HG03175 (cell line): Measurements from ENCODE around the gene POLR1A.

Experiments
- ATAC-seq: cut with Tn5 transposase; IDR thresholded peaks from one replicate; pipeline ENCODE4 v1.9.1; 2021; ENCODE audit warnings: mild to moderate bottlenecking, moderate library complexity; ENCODE audit not compliant: unreplicated experiment

POLR1A gene

DNA sequence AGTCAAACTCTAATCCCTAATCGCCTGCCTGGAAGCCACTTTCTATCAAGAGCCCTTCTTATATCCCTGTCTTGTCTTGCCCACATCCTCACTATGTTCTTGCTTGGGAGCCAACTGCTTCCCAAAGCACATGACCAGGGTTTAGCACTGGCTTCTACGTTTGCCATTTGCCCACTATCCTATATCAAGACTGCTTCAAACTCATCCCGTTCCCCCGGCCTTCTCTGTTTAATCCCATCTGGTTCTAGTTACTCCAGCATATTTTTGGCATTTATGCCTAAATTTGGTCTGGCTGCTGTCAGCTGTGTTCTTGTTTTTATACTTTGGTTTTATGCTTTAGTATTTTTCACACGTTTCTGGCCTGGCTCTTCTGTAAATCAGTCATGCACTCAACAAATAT is 40.2 kb downstream of the POLR1A start:
- ATAC-seq = no peak

DNA sequence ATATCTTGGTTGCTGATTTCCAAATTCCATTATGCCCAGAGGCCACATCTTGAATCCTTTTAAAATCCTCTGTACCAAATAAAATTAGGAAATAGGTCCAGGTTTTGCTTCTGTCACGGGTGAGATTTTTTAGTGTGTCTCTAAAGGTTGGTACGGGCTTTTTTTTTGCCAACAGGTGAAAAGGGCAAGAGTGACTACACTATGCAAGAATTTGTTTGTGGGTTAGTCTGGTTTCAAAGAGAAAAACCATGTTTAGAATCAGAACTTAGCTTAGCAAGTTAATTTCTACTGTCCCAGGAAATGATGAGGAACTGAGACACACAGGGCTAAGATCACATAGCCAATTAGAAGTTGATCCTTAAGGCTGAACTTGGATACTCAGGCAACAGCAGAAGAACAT is 41.7 kb downstream of the POLR1A start:
- no peak for ATAC-seq

DNA sequence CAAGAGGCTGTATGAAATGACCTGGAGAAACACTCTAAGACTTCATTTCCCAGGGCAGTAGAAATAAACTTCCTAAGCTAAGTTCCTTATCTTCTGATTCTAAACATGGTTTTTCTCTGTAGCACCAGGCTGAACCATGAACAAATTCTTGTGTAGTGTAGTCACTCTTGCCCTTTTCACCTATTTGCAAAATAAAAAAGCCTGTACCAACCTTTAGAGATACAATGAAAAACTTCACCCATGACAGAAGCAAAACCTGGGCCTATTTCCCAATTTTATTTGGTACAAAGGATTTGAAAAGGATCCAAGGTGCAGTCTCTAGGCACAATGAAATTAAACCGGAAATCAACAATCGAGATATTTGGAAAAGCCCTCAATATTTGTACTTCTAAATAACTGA is 43.6 kb downstream of the POLR1A start:
- no peak for ATAC-seq

DNA sequence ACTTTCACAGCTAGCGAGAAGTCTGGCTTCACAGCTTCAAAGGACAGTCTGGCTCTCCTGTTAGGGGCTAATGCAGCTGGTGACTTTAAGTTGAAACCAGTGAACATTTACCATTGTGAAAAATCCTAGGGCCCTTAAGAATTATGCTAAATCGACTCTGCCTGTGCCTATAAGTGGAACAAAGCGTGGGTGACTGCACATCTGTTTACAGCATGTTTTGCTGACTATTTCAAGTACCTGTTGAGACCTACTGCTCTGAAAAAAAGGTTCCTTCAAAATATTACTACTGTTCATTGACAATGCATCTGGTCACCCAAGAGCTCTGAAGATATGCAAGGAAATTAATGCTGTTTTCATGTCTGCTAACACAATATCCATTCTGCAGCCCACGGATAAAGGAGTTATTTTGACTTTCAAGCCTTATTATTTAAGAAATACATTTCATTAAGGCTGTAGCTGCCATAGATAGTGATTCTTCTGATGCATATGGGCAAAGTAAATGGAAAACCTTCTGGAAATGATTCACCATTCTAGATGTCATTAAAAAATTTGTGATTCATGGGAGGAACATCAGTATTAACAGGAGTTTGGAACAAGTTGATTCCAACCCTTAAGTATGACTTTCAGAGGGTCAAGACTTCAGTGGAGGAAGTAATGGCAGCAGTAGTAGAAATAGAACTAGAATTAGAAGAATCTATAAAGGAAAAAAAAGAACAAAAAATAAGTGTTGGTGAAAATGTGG is 48.9 kb downstream of the POLR1A start:
- no peak for ATAC-seq

DNA sequence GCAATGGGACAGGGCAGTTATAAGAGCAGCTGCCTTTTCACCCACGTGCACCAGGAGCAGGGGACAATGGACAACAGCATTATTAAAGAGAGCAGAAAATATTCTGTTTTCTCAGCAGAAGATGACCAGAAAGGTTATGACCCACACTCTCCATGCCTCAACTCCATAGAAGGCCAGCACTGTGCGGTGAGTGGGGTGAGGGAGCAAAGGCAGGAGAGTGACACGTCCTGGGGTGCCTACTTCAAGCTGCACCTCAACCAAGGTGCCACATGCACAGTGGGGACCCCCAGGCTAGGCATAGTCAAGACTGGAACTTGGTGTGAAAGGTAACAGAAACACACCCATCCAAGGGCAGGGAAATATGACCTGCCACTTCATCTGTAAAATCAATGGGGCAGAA is 50.4 kb downstream of the POLR1A start:
- no peak for ATAC-seq

DNA sequence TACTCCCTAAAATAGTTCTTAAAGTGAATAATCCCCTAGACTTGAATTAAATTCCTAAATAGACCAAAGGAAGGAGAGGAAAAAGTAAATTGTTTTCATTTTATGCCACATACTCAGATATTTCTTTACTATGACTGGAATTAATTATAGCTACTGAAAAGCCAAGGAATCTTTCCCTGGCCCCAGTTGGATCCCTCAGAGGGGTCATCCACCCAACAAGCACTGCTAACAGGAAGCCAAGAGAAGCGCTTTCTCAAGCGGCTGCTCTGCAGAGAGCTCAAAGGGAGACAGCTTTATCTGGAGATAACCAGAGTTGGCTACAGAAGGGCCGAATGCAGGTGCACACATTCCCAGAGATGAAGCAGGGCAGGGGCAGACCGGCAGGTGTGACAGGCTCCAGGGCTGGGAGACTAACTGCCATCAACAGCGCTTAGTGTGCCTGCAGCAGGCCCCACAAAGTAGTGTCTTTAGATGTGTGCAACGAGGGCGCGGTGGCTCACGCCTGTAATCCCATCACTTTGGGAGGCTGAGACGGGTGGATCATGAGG is 51.1 kb downstream of the POLR1A start:
- no peak for ATAC-seq

DNA sequence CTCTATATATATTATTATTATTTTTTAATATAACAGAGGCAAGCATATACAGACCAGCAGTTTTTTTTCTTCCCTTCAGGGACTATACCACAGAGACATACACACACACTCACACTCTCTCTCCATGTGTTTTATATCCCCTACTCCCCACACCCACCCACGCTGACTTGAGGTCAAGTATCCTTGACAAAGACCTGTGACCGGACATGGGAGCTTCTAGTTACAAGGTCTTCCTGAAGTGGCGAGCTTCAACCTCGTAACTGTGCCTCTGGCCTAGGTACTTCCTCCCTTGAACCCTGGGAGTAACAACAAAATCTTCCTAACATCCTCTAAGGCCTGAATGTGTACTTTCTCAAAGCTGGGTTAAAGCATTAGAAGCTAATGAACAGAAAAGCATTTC is 52.5 kb downstream of the POLR1A start:
- no peak for ATAC-seq

DNA sequence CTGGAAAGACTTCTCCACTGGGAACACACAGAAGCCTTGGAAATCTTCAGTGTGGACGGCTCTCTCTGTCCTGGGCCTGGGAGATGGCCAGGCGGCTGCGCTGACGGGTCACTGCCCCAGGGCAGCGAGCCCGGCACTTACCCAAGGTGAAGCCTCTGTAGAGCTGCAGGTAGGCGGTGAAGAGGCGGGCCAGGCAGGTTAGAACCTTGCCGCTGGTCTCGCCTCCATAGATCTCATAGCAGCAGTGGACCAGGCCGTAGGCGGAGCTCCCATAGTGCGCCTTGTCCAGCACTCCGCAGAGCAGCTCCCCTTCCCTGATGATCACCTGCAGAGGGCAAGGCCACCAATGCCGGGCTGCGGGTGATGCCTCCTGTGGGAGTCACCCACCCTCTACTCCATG is 53.0 kb downstream of the POLR1A start:
- ATAC-seq = no peak

DNA sequence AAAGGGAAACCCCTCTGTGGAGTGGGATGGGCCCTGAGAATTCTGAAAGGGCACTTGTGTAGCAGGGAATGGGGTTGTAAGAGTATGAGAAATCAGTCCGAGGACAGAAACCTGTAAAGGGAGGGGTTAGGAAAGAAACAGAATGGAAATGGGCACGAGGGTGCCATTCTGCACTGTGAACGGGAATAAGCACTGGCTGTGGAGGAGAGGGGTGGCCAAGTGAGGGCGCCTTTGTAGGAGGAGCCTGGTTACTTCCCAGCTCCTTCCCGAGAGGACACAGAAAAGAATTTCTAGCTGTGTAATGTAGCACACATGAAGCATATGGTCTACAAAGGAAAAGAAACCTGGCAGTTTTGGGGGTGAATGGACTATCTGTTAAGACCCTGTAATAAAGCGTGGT is 53.4 kb downstream of the POLR1A start:
- ATAC-seq = no peak

DNA sequence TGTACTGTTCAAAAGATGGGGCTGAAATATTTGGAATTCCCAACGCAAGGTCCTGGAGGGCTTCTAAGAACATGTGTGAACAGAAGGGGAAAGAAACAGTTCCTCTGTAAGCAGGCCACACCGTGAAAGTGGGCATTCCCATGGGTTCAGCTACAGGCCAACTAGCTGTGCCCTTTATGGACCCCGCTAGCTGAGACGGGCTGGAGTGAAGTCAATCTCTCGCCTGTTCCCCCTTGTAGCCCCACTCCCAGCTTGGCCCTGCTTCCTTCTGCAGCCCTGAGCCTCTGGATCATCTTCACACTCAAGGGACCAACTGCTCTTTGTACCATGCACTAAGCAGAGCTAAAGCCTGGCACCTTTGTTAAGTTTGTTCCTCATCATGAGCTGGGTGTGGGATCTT is 55.4 kb downstream of the POLR1A start:
- ATAC-seq = no peak

DNA sequence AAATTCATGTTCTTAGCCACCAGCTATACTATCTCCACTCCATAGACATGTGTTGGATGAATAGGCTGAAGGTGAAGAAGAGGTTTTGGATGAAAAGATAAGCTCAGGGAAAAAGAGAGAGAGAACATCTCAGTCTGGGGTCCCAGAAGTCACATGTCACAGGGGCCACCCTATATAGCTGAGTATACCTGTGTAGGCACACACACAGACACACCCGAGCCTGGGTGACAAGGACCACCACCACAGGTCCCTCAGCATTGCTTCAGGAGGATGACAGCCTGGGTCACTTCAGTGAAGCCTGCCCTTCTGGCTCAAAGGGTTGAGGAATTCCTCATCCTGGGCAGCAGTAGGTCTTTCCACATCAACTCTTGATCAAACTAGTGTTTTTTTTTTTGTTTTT is 56.2 kb downstream of the POLR1A start:
- no peak for ATAC-seq

DNA sequence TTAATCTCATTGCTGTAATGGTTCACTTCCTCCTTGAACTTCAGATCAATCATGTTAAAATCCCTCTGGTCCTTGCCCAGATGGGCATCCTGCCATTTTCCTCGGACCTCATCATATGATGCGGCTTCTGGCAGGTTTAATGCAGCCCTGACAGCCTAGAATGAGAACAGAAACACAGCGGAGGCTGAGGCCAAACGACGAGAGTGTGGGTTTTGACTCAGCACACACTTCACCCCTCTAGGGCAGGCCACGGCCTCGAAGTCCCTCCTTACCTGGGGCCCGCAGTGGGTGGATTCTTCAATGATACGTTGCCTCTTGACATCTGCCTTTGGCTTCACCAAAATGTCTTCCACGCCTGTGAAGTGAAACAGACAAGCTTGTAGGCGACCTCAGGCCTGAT is 56.8 kb downstream of the POLR1A start:
- no peak for ATAC-seq

DNA sequence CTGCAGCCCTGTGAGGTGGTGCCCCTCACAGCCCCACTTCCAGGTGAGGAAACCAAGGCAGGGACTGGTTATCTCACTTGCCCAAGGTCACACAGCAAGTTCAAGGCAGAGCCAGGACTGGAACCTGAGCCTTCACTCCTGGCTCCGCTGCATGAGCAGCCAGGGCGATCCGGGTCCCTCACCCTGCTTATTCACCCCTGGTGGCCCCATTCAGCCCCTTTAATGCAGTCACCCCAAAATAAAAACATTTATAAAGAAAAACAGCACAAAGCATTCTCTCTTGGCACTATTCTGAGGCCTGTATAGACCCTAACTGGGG is 57.3 kb downstream of the POLR1A start:
- no peak for ATAC-seq

DNA sequence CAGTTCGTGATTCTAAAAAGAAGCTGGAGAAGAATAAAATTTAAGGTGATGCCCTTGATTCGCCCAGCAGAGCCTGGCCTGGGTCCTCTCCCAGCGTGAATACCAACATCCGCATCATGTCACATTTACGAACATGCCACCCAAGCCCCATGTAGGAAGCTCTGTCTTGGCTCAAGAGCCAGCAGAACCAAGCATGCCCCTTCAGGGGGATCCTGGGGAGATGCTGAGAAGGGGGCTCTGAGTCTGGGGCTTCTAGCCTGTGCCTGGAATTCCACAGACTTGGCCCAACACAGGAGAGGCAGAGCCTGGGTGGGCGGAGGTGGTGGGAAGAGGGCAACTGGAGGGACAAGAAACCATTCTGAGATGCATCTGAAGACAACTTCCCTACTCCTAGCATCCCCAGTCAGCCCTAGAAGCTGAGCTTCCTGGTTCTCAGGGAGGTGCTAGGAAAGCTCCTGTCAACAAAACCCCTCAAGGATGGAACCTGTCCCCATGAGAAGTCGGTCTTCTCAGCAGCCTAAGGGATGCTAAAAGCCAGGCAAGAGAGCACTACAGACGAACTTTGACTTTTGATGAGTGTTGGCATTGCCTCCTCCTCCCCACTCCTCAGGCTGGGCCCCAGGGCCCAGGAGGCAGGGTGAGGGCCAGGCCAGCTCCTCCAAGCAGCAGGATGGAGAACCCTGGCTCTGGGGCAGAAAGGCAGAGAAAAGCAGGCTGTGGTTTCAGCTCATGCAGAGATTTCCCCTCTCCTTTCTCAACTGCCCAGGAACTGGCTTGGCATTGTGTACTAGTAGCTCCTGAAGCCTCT is 57.9 kb downstream of the POLR1A start:
- no peak for ATAC-seq

DNA sequence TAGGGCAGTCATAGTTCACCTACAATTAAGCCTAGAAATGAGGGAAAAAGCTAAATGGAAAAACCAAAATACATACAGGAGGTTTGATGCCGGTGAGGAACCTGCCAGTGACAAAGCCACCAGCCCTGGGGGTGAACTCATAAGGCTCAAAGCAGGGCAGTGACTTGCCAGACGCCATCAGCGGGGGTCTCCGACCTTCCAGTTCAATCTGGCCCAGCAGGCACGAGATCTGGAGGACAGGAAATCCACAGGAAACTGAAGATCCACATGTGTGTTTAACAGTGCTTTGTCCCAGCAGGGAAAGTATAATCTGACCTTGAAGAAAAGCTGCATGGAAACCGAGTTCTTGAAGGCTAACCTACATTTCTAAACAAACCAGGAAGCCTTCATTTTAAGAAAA is 60.1 kb downstream of the POLR1A start:
- no peak for ATAC-seq

DNA sequence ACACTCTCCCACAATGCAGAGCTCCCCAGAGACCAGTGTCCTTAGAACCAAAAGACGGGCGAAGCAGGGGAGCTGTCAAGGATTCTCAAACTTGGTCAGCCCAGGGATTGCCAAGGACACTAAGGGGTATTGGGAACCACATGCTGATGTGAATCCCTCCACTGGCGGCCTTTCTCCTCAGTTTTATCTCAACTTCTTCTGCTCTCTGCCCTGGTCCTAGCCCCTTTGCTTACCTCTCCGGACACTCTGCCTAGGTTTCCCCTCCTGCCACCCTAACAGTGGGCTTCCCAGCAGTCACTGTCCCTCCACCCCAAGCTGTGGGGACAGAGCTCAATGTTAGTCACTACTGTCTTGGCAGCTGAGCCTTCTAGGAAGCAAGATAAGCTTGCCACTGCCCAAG is 61.1 kb downstream of the POLR1A start:
- no peak for ATAC-seq

DNA sequence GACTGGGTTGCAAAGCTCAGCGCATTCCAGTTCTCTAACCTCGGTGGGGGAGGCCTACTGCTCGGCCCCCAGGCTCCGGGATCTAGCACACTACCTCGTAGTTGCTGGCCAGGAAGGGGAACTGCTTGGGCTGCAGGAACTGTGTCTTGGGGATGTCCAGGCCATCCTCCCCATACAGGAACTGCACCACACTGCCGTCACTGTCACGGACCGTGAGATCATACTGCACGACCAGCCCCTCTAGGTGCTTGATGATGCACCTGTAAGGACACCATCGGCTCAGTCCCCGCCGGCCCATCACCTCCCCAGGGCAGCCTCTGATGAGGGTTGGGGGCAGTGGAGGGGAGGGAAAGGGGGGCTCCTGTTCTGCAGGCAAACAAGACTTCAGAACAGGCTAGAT is 61.6 kb downstream of the POLR1A start:
- no peak for ATAC-seq

DNA sequence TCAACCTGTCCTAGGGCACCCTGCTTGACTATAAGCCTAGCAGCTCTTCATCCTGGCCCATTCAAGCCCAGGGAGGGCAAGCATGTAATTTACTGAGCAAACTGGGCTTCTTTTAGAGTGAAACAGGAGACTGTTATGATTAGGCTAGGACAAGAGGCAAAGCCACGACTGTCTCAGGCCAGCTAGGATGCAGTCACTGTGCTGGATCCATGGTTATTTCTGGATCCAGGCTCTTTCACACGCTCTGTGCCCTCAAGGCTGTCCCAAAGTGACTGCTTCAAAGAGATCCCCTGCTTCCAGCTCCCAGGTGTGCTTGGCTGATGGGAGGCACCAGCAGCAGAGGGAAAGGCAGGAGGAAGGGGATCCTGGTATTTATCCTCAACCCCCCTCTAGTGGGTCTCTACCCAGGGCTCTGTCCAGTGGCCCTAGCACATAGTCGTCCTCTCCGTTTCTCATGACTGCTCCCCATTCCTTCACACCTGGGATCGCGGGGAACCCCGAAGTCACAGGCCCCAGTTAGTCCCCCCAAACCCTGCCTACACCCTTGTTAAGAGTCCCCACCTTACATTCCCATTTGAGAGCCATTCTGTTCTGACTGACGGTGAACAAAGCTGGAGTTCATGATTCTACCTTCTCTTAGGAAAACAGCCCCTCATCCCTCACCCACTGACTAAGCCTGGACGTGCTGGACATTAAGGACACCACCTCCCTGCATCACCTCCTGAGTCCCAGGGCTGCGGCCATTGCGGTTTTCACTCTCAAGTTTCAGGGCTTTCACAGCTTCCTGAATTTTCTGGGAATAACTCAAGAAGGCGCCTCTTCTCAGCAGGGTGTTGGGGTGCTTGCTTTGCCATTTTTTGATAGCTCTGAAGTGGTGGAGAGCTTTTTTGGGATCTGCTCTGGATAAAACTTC is 63.2 kb downstream of the POLR1A start:
- ATAC-seq = no peak

DNA sequence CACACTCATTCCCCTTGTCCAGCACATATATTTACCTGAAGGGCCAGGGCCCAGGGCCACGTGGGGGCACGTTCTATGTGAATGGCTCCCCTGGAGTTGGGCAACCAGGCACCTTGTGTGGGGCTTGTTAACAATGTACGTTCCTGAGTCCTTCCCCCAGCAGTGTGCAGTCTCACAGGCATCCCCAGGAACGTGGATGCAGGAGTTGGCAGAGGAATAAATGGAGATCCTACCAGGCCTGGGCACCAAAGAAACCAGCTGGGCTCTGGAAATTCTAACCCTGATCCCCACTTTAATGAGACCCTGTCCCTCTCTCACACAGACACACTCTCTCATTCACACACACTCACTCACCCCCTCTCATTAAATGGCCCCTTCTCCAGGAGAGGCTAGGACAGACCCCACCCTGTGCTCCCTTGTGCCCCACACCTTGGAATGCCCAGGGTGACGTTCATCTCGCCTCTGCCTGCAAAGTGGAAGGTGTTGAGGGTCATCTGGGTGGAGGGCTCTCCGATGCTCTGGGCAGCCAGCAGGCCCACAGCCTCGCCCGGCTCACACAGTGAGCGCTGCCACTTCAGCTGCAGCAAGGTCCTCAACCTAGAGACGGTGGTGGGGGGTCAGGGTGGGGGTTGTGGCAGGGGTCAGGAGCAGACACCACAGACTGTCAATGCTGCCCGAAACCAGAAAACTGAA is 65.6 kb downstream of the POLR1A start:
- no peak for ATAC-seq

DNA sequence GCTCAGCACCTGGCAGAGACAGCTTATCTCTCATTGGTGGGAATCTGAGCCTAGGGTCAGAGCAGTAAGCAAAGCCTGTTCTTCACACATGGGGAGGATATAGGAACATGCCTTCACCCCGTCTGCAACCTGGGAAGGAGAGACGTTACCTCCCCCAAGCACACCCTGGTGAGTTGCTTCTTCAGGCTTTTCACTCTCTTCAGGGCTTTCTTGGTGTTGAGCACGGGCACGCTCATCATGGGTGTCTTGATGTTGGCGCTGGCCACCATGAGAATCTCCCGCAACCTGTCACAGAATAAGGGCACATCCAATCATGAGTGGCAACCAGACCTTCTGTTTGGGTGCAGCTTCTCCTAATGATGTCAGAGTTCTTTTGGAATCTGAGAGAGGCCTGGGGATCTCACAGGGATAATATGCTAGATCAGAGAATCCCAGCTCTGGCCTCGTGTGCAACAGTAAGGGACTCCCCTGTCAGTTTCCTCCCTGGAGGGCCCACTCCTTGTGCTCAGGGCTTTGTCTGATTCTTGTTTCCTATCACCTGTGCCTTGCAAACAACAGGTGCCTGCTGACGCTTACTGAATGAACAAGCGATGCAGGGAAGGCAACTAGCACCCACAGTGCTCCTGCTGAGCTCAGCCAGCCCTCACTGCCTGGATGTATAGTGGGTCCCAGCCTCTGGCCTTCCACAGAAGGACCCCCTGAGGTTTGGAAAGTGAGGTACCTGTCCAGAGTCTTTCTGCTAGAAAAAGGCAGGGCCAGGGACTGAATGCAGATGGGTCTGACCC is 66.3 kb downstream of the POLR1A start:
- no peak for ATAC-seq
